Glutamatergic neuron (in vitro differentiated cells): ENCODE results near the gene USP47. TPM values are rescaled to one million over a fixed set of nuclear protein-coding genes. Genes with fewer than 3 reads are reported as not detected.

ENCODE experiments used
- DNase-seq: peaks from one replicate; pipeline ENCODE4 v3.0.0; 2022
- H3K27ac Mint-ChIP-seq: one replicate; pipeline ENCODE4 v1.8.0; 2020; ENCODE audit warnings: mild to moderate bottlenecking, mixed read lengths, inconsistent platforms; ENCODE audit not compliant: unreplicated experiment
- H3K27me3 Mint-ChIP-seq: one replicate; pipeline ENCODE4 v1.8.0; 2020; ENCODE audit warnings: mild to moderate bottlenecking, moderate library complexity, mixed read lengths, inconsistent platforms; ENCODE audit not compliant: unreplicated experiment
- H3K36me3 Mint-ChIP-seq: one replicate; pipeline ENCODE4 v1.8.0; 2020; ENCODE audit warnings: mild to moderate bottlenecking, mixed read lengths, inconsistent platforms; ENCODE audit not compliant: unreplicated experiment
- H3K4me1 Mint-ChIP-seq: one replicate; pipeline ENCODE4 v1.8.0; 2020; ENCODE audit warnings: mild to moderate bottlenecking, low read depth, mixed read lengths, inconsistent platforms; ENCODE audit not compliant: unreplicated experiment
- H3K4me3 Mint-ChIP-seq: one replicate; pipeline ENCODE4 v1.8.0; 2020; ENCODE audit warnings: mild to moderate bottlenecking, mixed read lengths, inconsistent platforms; ENCODE audit not compliant: unreplicated experiment
- H3K9me3 Mint-ChIP-seq: one replicate; pipeline ENCODE4 v1.8.0; 2020; ENCODE audit warnings: mild to moderate bottlenecking, moderate library complexity, mixed read lengths, inconsistent platforms; ENCODE audit not compliant: unreplicated experiment
- total RNA-seq: library from RNA; stranded (reverse); fragmentation: NEBNext Ultra II Directional; extraction: Animal tissue kit (Norgen Biotek cat#: 25700); gene quantifications from one replicate; pipeline ENCODE4 v1.2.1, GENCODE V29; 2021; ENCODE audit not compliant: unreplicated experiment
- TF ChIP-seq, protein P1 (sequence below): fragments of 200-600 bp; sonication (generic); IDR thresholded peaks from one replicate; pipeline ENCODE4 v1.5.0; 2021; ENCODE audit not compliant: partially characterized antibody, unreplicated experiment

Gene USP47
- total RNA-seq, 1 donor from 2014 or later, result 63.4 TPM

- TF ChIP-seq, protein P1, sequence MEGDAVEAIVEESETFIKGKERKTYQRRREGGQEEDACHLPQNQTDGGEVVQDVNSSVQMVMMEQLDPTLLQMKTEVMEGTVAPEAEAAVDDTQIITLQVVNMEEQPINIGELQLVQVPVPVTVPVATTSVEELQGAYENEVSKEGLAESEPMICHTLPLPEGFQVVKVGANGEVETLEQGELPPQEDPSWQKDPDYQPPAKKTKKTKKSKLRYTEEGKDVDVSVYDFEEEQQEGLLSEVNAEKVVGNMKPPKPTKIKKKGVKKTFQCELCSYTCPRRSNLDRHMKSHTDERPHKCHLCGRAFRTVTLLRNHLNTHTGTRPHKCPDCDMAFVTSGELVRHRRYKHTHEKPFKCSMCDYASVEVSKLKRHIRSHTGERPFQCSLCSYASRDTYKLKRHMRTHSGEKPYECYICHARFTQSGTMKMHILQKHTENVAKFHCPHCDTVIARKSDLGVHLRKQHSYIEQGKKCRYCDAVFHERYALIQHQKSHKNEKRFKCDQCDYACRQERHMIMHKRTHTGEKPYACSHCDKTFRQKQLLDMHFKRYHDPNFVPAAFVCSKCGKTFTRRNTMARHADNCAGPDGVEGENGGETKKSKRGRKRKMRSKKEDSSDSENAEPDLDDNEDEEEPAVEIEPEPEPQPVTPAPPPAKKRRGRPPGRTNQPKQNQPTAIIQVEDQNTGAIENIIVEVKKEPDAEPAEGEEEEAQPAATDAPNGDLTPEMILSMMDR, result no peak
- no peak for DNase-seq
- Mint-ChIP-seq H3K4me1 (peaks cover 7% of the 10 kb centered on the region), H3K4me3 (no peak overlapping the region), H3K27me3 (no peaks in the 10 kb centered on the region), H3K27ac (no peak overlapping the region), H3K36me3 (no peaks in the 10 kb centered on the region), H3K9me3 (no peaks in the 10 kb centered on the region)
Measured at GRCh38 chr11:11810764-11811726, 30.7 kb upstream of the USP47 start.

GRCh38 chr11:11813288-11813962 lies 28.3 kb upstream of the USP47 start:
- no peaks in the 10 kb centered on the region for H3K4me1 Mint-ChIP-seq
- no peak overlapping the region for H3K27ac Mint-ChIP-seq
- TF ChIP-seq, protein P1, result no peak
- no peak overlapping the region for H3K4me3 Mint-ChIP-seq
- DNase-seq, result no peak
- H3K36me3 Mint-ChIP-seq, result no peaks in the 10 kb centered on the region
- H3K9me3 Mint-ChIP-seq, result no peaks in the 10 kb centered on the region
- H3K27me3 Mint-ChIP-seq, result no peaks in the 10 kb centered on the region

- Mint-ChIP-seq H3K4me3 (no peak overlapping the region), H3K9me3 (no peaks in the 10 kb centered on the region), H3K36me3 (no peaks in the 10 kb centered on the region), H3K27me3 (no peaks in the 10 kb centered on the region), H3K4me1 (no peaks in the 10 kb centered on the region), H3K27ac (no peak overlapping the region)
- TF ChIP-seq, protein P1, result no peak
- DNase-seq, result no peak
Measured at GRCh38 chr11:11814614-11815452, 26.9 kb upstream of the USP47 start.

DNA sequence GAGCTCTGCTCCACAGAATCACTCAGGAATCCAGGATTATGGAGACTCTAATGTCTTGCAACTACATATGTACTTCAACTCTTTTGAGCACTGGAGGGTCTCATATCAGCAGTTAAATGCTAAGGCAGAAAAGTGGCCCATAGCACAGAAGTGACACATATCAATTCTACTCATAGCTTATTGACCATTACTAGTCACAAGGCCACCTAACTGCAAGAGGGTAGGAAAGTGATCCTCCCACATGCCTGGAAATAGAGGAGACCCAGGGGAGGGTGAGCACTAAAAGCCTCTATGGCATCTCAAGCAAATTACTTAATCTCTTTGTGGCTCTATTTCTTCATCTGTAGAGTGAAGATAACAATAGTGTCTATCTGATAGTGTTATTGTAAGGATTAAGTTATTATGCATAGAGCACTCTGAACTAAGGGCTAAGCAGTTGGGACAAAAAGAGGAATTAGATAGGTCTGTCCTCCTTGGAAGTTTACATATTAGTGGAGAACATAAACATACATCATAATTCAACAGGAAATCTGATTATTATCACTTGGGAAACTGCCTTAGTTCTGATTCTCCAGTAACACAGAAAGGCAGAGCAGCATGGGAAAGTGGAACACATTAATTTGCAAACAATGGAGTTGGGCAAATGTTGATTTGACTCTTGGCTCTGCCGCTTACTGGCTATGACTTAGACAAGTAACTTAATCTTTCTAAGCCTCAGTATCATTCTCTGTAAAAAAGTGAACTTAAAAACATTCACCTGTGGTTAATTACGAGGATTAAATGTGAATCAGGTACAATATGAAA lies 25.1 kb upstream of the USP47 start:
- Mint-ChIP-seq H3K27me3 (no peaks in the 10 kb centered on the region), H3K27ac (no peak overlapping the region), H3K36me3 (no peaks in the 10 kb centered on the region), H3K4me3 (no peak overlapping the region), H3K4me1 (no peaks in the 10 kb centered on the region), H3K9me3 (no peaks in the 10 kb centered on the region)
- TF ChIP-seq, protein P1, result no peak
- DNase-seq, result no peak
